PC-3 (cell line): Measurements from ENCODE around the gene SLC5A5.

ENCODE experiments used
- EZH2 ChIP-seq: fragments of 300-600 bp; sonication (generic); IDR thresholded peaks from one replicate; pipeline ENCODE4 v1.6.1; 2017; ENCODE audit warnings: antibody characterized with exemption, mild to moderate bottlenecking, low read length; ENCODE audit not compliant: unreplicated experiment
- EZH2phosphoT487 ChIP-seq: fragments of 300-600 bp; sonication (generic); IDR thresholded peaks from 2 replicates; pipeline ENCODE4 v1.6.1; 2018; ENCODE audit warnings: mild to moderate bottlenecking, antibody characterized with exemption, low read length, borderline replicate concordance

- TF ChIP-seq EZH2 (no peak), EZH2phosphoT487 (no peak)
Observed at GRCh38 chr19:17908244-17908643, 36.5 kb downstream of the SLC5A5 start.
